GM12878 (cell line): Measurements from ENCODE around the gene HINFP. TPM values are rescaled to one million over a fixed set of nuclear protein-coding genes. Genes with fewer than 3 reads are reported as not detected.
A peak's percentile ranks its signal among the peaks of the same experiment; 100 is the strongest.

Experiments
- ATAC-seq: fragments of 200-7000 bp; cut with Tn5 transposase; 3 replicates; pipeline ENCODE4 v1.9.1; 2020; ENCODE audit warnings: mild to moderate bottlenecking, moderate library complexity
- BruUV-seq: library from RNA; stranded (reverse); fragments of 400-500 nt; replicated peaks from 2 replicates; lab custom pipeline; 2021; lab: Mats Ljungman, UMichigan
- CTCF ChIA-PET: fragments of 300-600 bp; sonication (Branson Sonifier 250); formaldehyde crosslinking; extraction: SDS; loops from one replicate; lab custom pipeline; 2021; ENCODE audit warnings: inconsistent platforms; lab: Yijun Ruan, JAX
- POLR2A ChIA-PET: fragments of 350-600 bp; formaldehyde crosslinking; extraction: SDS; loops from one replicate; lab custom pipeline; 2021; ENCODE audit warnings: inconsistent platforms; lab: Charles Lee
- RAD21 ChIA-PET: fragments of 300-600 bp; sonication (Branson Sonifier 250); formaldehyde crosslinking; loops from one replicate; lab custom pipeline; 2023; ENCODE audit warnings: antibody characterized with exemption; ENCODE audit not compliant: unreplicated experiment; lab: Charles Lee
- SMC1A ChIA-PET: fragments of 300-600 bp; sonication (Branson Sonifier 250); formaldehyde crosslinking; loops from one replicate; lab custom pipeline; 2023; ENCODE audit not compliant: unreplicated experiment, uncharacterized antibody; lab: Charles Lee
- DNase-seq: peaks from one replicate; pipeline ENCODE4 v3.0.0-alpha.2; 2011; ENCODE audit warnings: low read depth, low spot score
- FAIRE-seq: peaks from 3 replicates; lab custom pipeline; 2011; peaks lifted over from hg19 to GRCh38; lab: Jason Lieb, UNC
- H2AFZ ChIP-seq: 2 replicates; pipeline ENCODE4 v1.6.0; 2011; ENCODE audit warnings: low read depth, low read length, control low read depth; ENCODE audit not compliant: control insufficient read depth
- H3K27ac ChIP-seq: 2 replicates; pipeline ENCODE4 v1.5.1; 2011; ENCODE audit warnings: control low read depth; ENCODE audit not compliant: control insufficient read depth, insufficient read depth
- H3K27me3 ChIP-seq, 2 experiments: replicated peaks in 1 of 2; 2 replicates each; pipeline versions ENCODE4 v1.6.0 to v1.6.1; 2011; ENCODE audit warnings: low read length in 1 of 2; ENCODE audit not compliant: control insufficient read depth in 2 of 2, insufficient read depth in 2 of 2
- H3K36me3 ChIP-seq, 2 experiments: 2 replicates each; pipeline ENCODE4 v1.5.1; 2011; ENCODE audit warnings: low read length in 1 of 2; ENCODE audit not compliant: control insufficient read depth in 2 of 2, insufficient read depth in 2 of 2
- H3K4me1 ChIP-seq: 2 replicates; pipeline ENCODE4 v1.6.1; 2011; ENCODE audit warnings: mild to moderate bottlenecking, low read length, moderate library complexity, mixed read lengths; ENCODE audit not compliant: control insufficient read depth, insufficient read depth
- H3K4me2 ChIP-seq: 2 replicates; pipeline ENCODE4 v1.6.0; 2011; ENCODE audit warnings: control low read depth; ENCODE audit not compliant: control insufficient read depth, insufficient read depth
- H3K4me3 ChIP-seq: fragments of 200-600 bp; sonication (generic); 2 replicates; pipeline ENCODE4 v1.5.1; 2016
- H3K79me2 ChIP-seq: 2 replicates; pipeline ENCODE4 v1.6.0; 2011; ENCODE audit warnings: low read length; ENCODE audit not compliant: control insufficient read depth, insufficient read depth
- H3K9ac ChIP-seq: 2 replicates; pipeline ENCODE4 v1.8.0; 2011; ENCODE audit warnings: low read length, control low read depth, mixed read lengths; ENCODE audit not compliant: control insufficient read depth, insufficient read depth
- H3K9me3 ChIP-seq: replicated peaks from 3 replicates; pipeline ENCODE4 v1.5.1; 2011; ENCODE audit warnings: mild to moderate bottlenecking, low read length; ENCODE audit not compliant: control insufficient read depth, insufficient read depth
- H4K20me1 ChIP-seq: 2 replicates; pipeline ENCODE4 v1.6.0; 2011; ENCODE audit not compliant: control insufficient read depth, insufficient read depth
- BACH1 ChIP-seq: fragments of 450-650 bp; IDR thresholded peaks from 2 replicates; pipeline ENCODE4 v1.6.1; 2017; ENCODE audit warnings: mild to moderate bottlenecking, borderline replicate concordance
- CREB1 ChIP-seq: IDR thresholded peaks from 2 replicates; pipeline ENCODE4 v1.6.1; 2012; ENCODE audit warnings: low read depth, mild to moderate bottlenecking, inconsistent platforms
- CREM ChIP-seq: IDR thresholded peaks from 2 replicates; pipeline ENCODE4 v1.6.1; 2014; ENCODE audit warnings: antibody characterized with exemption, low read depth
- HDAC2 ChIP-seq: fragments of 200-600 bp; sonication (generic); IDR thresholded peaks from 2 replicates; pipeline ENCODE4 v1.6.1; 2017
- IKZF1 ChIP-seq: fragments of 450-650 bp; conservative IDR thresholded peaks from 2 replicates; pipeline ENCODE4 v1.6.1; 2017; ENCODE audit warnings: antibody characterized with exemption, mild to moderate bottlenecking
- JUNB ChIP-seq: IDR thresholded peaks from 2 replicates; pipeline ENCODE4 v1.6.1; 2016; ENCODE audit warnings: antibody characterized with exemption, mild to moderate bottlenecking
- LARP7 ChIP-seq: fragments of 450-650 bp; IDR thresholded peaks from 2 replicates; pipeline ENCODE4 v1.6.1; 2017; ENCODE audit warnings: mild to moderate bottlenecking
- NFIC ChIP-seq: IDR thresholded peaks from 2 replicates; pipeline ENCODE4 v1.6.1; 2012; ENCODE audit warnings: low read depth, mild to moderate bottlenecking, inconsistent platforms, low read length, moderate library complexity
- PAX5 ChIP-seq: IDR thresholded peaks from 2 replicates; pipeline ENCODE4 v1.6.1; 2011; ENCODE audit warnings: low read depth, low read length, borderline replicate concordance
- POLR2A ChIP-seq: IDR thresholded peaks from 2 replicates; pipeline ENCODE4 v1.6.1; 2011; ENCODE audit warnings: low read depth, mild to moderate bottlenecking, low read length
- RAD21 ChIP-seq: IDR thresholded peaks from 2 replicates; pipeline ENCODE4 v1.6.1; 2011; ENCODE audit warnings: mild to moderate bottlenecking, low read depth, low read length, moderate library complexity; ENCODE audit not compliant: insufficient read depth
- SP1 ChIP-seq: IDR thresholded peaks from one replicate; pipeline ENCODE4 v1.6.1; 2011; ENCODE audit warnings: low read depth, low read length
- SREBF2 ChIP-seq: IDR thresholded peaks from 2 replicates; pipeline ENCODE4 v1.6.1; 2012; ENCODE audit warnings: mild to moderate bottlenecking, low read length
- STAT1 ChIP-seq: fragments of 450-650 bp; conservative IDR thresholded peaks from 2 replicates; pipeline ENCODE4 v1.6.1; 2014; ENCODE audit warnings: antibody characterized with exemption, mild to moderate bottlenecking
- TBL1XR1 ChIP-seq: IDR thresholded peaks from 2 replicates; pipeline ENCODE4 v1.6.1; 2012; ENCODE audit warnings: low read depth, low read length, improper control_type of control experiment
- TCF3 ChIP-seq: IDR thresholded peaks from 2 replicates; pipeline ENCODE4 v1.6.1; 2012; ENCODE audit warnings: low read depth, mild to moderate bottlenecking, low read length, borderline replicate concordance; ENCODE audit not compliant: insufficient read depth
- ZNF207 ChIP-seq: fragments of 450-650 bp; IDR thresholded peaks from 2 replicates; pipeline ENCODE4 v1.6.1; 2014; ENCODE audit warnings: antibody characterized with exemption, mild to moderate bottlenecking, borderline replicate concordance
- ZNF217 ChIP-seq: fragments of 450-650 bp; IDR thresholded peaks from 2 replicates; pipeline ENCODE4 v1.6.1; 2017; ENCODE audit warnings: antibody characterized with exemption, mild to moderate bottlenecking
- WGBS: methylation state at CpG from one replicate; pipeline ENCODE4 v1.1.6; 2016; ENCODE audit warnings: low lambda C conversion rate; ENCODE audit not compliant: insufficient replicate concordance, insufficient coverage; ENCODE audit errors: missing lambda C conversion rate; 5-methylcytosine and 5-hydroxymethylcytosine counted together
- in situ Hi-C: fragments of 300-500 bp; cut with MboI; formaldehyde crosslinking; loops from 9 replicates; pipeline ENCODE4 v1.14.3; 2018; ENCODE audit warnings: mixed read lengths
- intact Hi-C: fragments of 100-400 bp; cut with micrococcal nuclease; formaldehyde crosslinking; loops from one replicate; pipeline ENCODE4 v1.14.2; 2022; ENCODE audit not compliant: unreplicated experiment
- polyA plus RNA-seq, 11 experiments: library from polyadenylated mRNA; depleted of rRNA in 4 of 11; unstranded in 6 of 11; stranded (reverse) in 5 of 11; fragments of >200 nt; fragmentation: Nextera tagmentation in 4 of 11; fragmentation: Illumina TruSeq in 1 of 11; extraction: Ambion mirVana in 4 of 11; extraction: Trizol in 1 of 11; gene quantifications; 1 replicate in 1 of 11; 2 replicates in 10 of 11; pipeline versions ENCODE4 v1.2.1 to v1.2.3, GENCODE V29; 2011 to 2016; ENCODE audit warnings: inconsistent platforms in 2 of 11, missing spikeins in 2 of 11, low read depth in 1 of 11
- total RNA-seq, 4 experiments: library from RNA; depleted of rRNA in 3 of 4; stranded (reverse); fragments of >200 nt in 3 of 4; fragmentation: Illumina TruSeq in 1 of 4; extraction: Trizol in 1 of 4; gene quantifications; 2 replicates each; pipeline versions ENCODE4 v1.2.1 to v1.2.3, GENCODE V29; 2013 to 2021

Gene HINFP
- total and polyA plus RNA-seq, 10 of the 15 experiments (the other 5 are each of a cell fraction or from before 2014, with no cell fraction given), result 13.1 to 26.3 (median 18.6) TPM

GRCh38 chr11:119091178-119091577, 30.2 kb upstream of the HINFP start:
- Histone ChIP-seq H3K4me2 (no peak overlapping the region), H4K20me1 (no peaks in the 10 kb centered on the region), H3K36me3 (peaks cover 8 to 9% of the 10 kb centered on the region in 2 experiments), H3K4me3 (no peak overlapping the region), H3K27me3 (no peaks in the 10 kb centered on the region), H2AFZ (no peak overlapping the region), H3K27ac (no peak overlapping the region), H3K9me3 (no peaks in the 10 kb centered on the region), H3K9ac (no peak overlapping the region), H3K79me2 (peaks cover 35% of the 10 kb centered on the region), H3K4me1 (peaks cover 17% of the 10 kb centered on the region)
- no peak for ATAC-seq
- in situ Hi-C loops (no loop called here), intact Hi-C loops (no loop called here)
- SMC1A ChIA-PET, result interaction anchor here (0.8 to 0.9 kb wide), 3 partner anchors 16 to 105 kb away, joined by 3 to 4 read pairs (median 3); partner anchors contain the start of genes C2CD2L and TRAPPC4
- TF ChIP-seq NFIC (no peak), POLR2A (peak; percentile 36; the same call in 1 of the 2 replicates)
- 96% methylated on average over 9 of the region's 9 CpGs for WGBS
- CTCF ChIA-PET, result interaction anchor here (1.0 to 2.8 kb wide), 4 partner anchors 8 to 232 kb away, joined by 3 to 13 read pairs (median 3); no protein-coding TSS in a partner anchor
- DNase-seq, result no peak
- RAD21 ChIA-PET, result no interaction called here
- POLR2A ChIA-PET, result interaction anchor here (0.5 to 1.5 kb wide), 3 partner anchors 9 to 118 kb away, joined by 3 to 5 read pairs (median 4); partner anchors contain the start of gene VPS11
- FAIRE-seq, result no peak
- no TSS peak for BruUV-seq

DNA sequence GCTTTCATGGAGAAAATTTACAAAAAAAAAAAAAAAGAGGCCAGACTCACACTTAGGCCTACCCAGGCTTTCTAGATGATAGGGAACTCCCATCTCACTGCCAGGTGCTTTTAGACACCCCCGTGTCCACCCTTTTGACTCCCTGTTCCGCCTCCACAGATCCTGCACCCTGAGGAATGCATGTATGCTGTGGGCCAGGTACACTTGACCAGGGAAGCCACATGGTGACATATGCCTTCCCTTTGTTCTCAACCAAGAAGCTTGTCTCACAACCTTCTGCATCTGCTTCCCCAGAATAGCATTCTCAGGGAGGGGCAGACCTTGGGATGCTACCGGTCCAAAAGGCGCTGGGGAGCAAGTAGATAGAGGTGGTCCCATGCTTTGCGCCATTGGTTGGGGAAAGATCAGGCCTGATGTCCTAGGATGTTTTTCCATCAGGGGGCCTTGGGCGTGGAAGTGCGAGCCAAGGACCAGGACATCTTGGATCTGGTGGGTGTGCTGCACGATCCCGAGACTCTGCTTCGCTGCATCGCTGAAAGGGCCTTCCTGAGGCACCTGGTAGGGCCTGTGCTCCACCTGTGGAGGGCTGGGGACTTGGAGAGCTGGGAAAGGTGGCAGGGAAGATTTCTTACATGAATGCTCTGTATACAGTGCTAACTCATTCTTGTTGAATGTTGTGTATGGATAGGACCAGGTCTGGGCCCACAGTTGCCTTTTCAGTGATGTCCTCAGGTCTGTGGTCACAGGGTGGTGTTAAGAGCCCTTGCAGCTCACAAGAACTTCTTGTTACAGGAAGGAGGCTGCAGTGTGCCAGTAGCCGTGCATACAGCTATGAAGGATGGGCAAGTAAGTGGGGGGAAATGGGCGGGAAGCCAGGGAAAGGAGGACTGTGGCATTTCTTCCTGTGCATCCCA, 29.2 kb upstream of the HINFP start:
- ChIA-PET RAD21 (interaction anchor here (1.0 kb wide), 1 partner anchor 18 kb away, joined by 5 read pairs; no protein-coding TSS in a partner anchor), CTCF (interaction anchor here (1.2 to 2.8 kb wide), 4 partner anchors 40 to 231 kb away, joined by 3 to 13 read pairs (median 3); no protein-coding TSS in a partner anchor), POLR2A (interaction anchor here (0.7 to 1.5 kb wide), 7 partner anchors 10 to 104 kb away, joined by 3 to 5 read pairs (median 4); partner anchors contain the start of gene VPS11), SMC1A (interaction anchor here (0.5 to 1.6 kb wide), 4 partner anchors 18 to 230 kb away, joined by 3 to 4 read pairs (median 4); partner anchors contain the start of gene VPS11)
- Histone ChIP-seq H3K9ac (peak overlapping the region; percentile 88; the same call in 1 of the 2 replicates), H4K20me1 (no peaks in the 10 kb centered on the region), H3K36me3 (peaks cover 9 to 13% of the 10 kb centered on the region in 2 experiments), H3K9me3 (no peaks in the 10 kb centered on the region), H3K4me1 (peaks cover 17% of the 10 kb centered on the region), H3K79me2 (peaks cover 33% of the 10 kb centered on the region), H2AFZ (no peak overlapping the region), H3K27me3 (no peaks in the 10 kb centered on the region), H3K4me3 (peak overlapping the region; percentile 83), H3K27ac (no peak overlapping the region), H3K4me2 (peak overlapping the region; percentile 90)
- BruUV-seq, result no TSS peak
- no peak for FAIRE-seq
- no peak for ATAC-seq
- intact Hi-C loops (no loop called here), in situ Hi-C loops (no loop called here)
- no peak for DNase-seq
- 72% methylated on average over 13 of the region's 13 CpGs for WGBS
- TF ChIP-seq CREB1 (no peak), TCF3 (no peak), JUNB (no peak), CREM (no peak), SP1 (no peak), ZNF207 (no peak), HDAC2 (no peak), TBL1XR1 (no peak), ZNF217 (no peak), IKZF1 (no peak), RAD21 (no peak), LARP7 (no peak), PAX5 (no peak), SREBF2 (no peak), STAT1 (no peak), BACH1 (no peak)
